ENCODE data around the gene FAM228B.
"Not testable (repeated sequence)": the region's sequence is repeated elsewhere in the genome, so short reads cannot be mapped to it uniquely, and the experiment has no call there.

The FAM228B gene

DNA sequence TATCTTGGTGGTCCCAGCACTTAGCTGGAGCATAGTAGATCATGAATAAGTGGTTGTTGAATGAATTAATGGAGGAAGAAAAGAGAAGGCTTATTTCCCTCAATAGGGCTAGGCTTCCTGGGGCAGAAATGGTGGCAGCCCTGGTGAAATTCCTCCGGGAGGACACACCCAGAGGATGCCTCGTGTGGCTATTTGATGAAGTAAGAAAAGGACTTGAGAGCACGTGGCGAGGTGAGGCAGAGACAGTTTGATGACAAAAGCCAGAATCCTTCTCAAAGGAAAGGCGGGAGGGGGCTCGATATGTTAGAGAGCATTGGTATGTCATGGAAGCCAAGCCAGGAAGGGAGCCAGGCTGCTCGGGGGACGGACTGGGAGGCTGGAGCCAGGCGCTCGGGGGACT, 66.3 kb downstream of the FAM228B start:
- DNase-seq (ENCODE audit: low read depth, low spot score), result no peak
- H3K4me3 ChIP-seq (ENCODE audit: low read length), result no peak overlapping the region

DNA sequence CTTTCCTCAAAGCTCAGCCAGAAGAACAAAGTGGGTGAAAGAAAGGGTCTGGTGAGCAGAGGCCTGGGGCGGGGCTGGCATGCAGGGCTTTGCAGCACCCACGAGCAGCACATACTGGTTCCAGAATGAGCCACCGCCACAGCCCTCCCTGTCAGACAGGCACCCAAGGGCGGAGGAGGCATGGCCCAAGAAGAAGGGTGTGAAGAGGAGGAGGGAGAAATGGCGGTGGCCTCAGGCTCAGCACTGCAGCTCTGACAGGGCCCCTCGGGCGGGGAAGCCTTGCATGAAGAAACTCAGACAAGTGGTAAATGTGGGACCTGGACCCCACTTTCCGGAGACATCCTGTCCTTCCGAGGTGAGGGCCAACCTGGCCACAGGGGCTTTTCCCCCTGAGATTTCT, 67.2 kb downstream of the FAM228B start:
- H3K4me3 ChIP-seq (ENCODE audit: low read length), result no peak overlapping the region
- DNase-seq (ENCODE audit: low read depth, low spot score), result no peak

DNA sequence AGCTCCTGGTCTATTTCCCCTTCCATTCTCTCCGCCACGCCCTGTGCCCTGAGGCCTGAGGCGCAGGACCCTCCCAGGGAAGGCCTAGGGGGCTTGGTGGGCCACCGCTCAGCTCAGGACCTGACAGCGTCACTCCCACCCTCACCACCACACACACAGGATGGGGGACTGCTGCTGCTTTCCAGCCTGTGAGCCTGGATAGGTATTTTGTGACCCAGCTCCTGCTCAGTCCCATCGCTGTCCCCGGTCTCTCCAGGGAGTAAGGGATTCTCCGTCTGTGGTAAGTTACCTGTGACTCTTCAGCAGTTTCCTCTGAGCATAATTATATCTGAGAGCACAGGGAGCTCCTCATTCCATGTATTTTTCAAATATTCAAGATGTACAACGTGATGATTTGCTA, 67.9 kb downstream of the FAM228B start:
- no peak for DNase-seq (ENCODE audit: low read depth, low spot score)
- no peak overlapping the region for H3K4me3 ChIP-seq (ENCODE audit: low read length)

- no peak overlapping the region for H3K4me3 ChIP-seq (ENCODE audit: low read length)
- DNase-seq (ENCODE audit: low read depth, low spot score), result no peak
Measured at GRCh38 chr2:24191848-24192247, 68.6 kb downstream of the FAM228B start.

DNA sequence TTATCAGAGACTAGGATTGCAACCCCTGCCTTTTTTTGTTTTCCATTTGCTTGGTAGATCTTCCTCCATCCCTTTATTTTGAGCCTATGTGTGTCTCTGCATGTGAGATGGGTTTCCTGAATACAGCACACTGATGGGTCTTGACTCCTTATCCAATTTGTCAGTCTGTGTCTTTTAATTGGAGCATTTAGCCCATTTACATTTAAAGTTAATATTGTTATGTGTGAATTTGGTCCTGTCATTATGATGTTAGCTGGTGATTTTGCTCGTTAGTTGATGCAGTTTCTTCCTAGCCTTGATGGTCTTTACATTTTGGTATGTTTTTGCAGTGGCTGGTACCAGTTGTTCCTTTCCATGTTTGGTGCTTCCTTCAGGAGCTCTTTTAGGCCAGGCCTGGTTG, 73.9 kb downstream of the FAM228B start:
- DNase-seq (ENCODE audit: low read depth, low spot score); H3K4me3 ChIP-seq (ENCODE audit: low read length): not testable (repeated sequence)

GRCh38 chr2:24199968-24200590, 76.8 kb downstream of the FAM228B start:
- H3K4me3 ChIP-seq (ENCODE audit: low read length), result no peak overlapping the region
- DNase-seq (ENCODE audit: low read depth, low spot score), result no peak

GRCh38 chr2:24200799-24201198, 77.5 kb downstream of the FAM228B start:
- DNase-seq (ENCODE audit: low read depth, low spot score), result no peak
- H3K4me3 ChIP-seq (ENCODE audit: low read length), result no peak overlapping the region

- H3K4me3 ChIP-seq (ENCODE audit: low read length), result no peak overlapping the region
- DNase-seq (ENCODE audit: low read depth, low spot score), result no peak
Measured at GRCh38 chr2:24203029-24203786, 79.9 kb downstream of the FAM228B start.

GRCh38 chr2:24203787-24204150, 80.5 kb downstream of the FAM228B start:
- no peak for DNase-seq (ENCODE audit: low read depth, low spot score)
- no peak overlapping the region for H3K4me3 ChIP-seq (ENCODE audit: low read length)

DNA sequence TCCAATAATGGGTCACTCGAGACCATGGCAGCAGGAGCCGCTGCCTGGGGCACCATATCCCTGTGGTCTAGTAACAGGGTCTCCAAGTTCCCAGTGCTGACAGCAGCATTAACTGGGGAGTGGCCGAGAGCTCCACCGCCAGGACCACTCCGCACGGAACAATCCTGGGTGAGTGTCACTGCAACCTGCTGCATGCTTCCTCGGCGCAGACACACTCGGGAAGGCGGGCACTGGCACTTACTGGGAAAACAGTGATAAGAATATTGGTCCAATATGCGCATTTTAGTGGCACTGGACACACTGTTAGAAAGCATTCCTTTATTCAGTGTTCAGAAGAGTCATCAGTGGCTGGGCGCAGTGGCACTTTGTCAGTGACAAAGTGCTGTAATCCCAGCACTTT, 81.2 kb downstream of the FAM228B start:
- no peak overlapping the region for H3K4me3 ChIP-seq (ENCODE audit: low read length)
- no peak for DNase-seq (ENCODE audit: low read depth, low spot score)

- no peak for DNase-seq (ENCODE audit: low read depth, low spot score)
- no peak overlapping the region for H3K4me3 ChIP-seq (ENCODE audit: low read length)
Measured at GRCh38 chr2:24205131-24205530, 81.9 kb downstream of the FAM228B start.

- DNase-seq (ENCODE audit: low read depth, low spot score), result peak; percentile 4
Measured at GRCh38 chr2:24206242-24206641, 83.0 kb downstream of the FAM228B start.

GRCh38 chr2:24206714-24207113, 83.4 kb downstream of the FAM228B start:
- DNase-seq (ENCODE audit: low read depth, low spot score), result no peak
- no peak overlapping the region for H3K4me3 ChIP-seq (ENCODE audit: low read length)

More at GRCh38 chr2:24206242-24206641, 83.0 kb downstream of the FAM228B start:
- H3K4me3 ChIP-seq (ENCODE audit: low read length), result no peak overlapping the region

GRCh38 chr2:24207359-24207758, 84.1 kb downstream of the FAM228B start:
- no peak overlapping the region for H3K4me3 ChIP-seq (ENCODE audit: low read length)
- no peak for DNase-seq (ENCODE audit: low read depth, low spot score)

DNA sequence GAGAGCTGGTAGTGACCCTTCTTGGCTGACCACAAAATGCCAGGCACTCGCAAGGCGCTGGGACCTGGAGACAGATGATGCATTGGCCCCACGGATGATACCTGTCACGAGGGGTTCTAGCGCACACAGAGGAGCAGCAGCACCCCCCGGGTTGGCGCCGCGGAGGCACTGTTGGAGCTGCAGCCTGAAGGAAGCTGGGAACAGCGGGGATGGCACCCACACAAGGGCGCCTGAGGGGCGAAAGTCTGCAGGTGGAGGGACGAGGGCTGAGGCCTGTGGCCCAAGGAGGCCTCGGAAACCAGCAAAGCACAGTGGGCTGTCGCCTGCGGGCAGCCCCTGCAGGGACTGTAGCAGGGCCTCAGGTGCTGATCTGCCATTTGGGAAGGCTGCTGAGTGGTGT, 85.2 kb downstream of the FAM228B start:
- no peak overlapping the region for H3K4me3 ChIP-seq (ENCODE audit: low read length)
- DNase-seq (ENCODE audit: low read depth, low spot score), result no peak

DNA sequence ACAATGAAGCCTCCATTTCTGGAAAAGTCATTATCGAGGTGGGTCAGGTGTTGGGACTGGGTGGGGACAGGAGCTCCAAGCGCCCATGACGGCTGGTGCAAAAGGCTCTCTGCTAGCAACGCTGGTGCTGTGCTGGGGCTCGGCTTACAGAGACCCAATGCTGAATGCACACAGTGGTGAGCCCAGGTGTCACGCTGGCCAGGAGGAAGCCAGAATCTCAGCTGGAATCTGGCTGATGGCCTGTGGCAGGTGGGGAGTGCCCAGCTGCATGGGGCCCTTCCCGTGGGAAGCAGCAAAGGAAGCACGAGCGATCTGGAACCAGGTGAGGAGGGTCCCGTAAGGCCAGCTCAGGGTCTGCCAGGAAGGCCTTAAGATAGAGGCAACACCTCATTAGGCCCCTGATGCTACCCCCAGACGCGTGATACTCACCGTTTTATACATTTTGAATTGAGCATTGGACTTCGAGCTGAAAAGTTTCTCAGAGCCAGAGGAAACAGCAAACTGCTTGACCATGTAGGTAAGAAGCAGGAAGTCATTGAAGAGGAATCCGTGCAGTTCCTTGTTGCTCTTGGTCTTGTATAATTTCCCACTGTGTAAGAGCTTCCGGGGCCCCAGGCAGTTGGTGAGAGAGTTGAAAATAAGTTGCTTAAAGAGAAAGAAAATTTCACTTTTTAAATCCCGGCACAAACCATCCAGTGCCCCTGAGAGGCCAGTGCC, 86.3 kb downstream of the FAM228B start:
- no peak overlapping the region for H3K4me3 ChIP-seq (ENCODE audit: low read length)
- DNase-seq (ENCODE audit: low read depth, low spot score), result no peak

GRCh38 chr2:24210106-24210455, 86.8 kb downstream of the FAM228B start:
- DNase-seq (ENCODE audit: low read depth, low spot score), result no peak
- H3K4me3 ChIP-seq (ENCODE audit: low read length), result no peak overlapping the region

DNA sequence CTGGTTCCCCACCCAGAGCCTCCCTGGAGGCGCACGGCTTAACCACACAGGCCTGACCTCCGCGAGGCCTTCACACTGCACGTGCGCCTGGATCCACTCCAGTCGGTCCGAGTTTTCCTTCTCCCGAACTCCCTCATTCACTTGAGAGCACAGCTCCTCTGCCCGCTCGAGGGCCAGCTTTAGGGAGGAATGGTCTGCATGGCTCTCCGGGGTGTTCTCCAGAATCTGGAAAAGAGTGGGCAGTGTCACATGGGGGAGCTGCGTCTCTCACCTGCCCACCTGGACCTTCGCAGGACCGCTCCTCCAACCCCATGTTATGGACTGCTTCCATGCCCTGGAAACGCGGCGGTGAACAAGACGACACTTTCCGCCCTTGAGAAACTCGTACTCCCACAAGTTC, 87.5 kb downstream of the FAM228B start:
- H3K4me3 ChIP-seq (ENCODE audit: low read length), result no peak overlapping the region
- no peak for DNase-seq (ENCODE audit: low read depth, low spot score)

GRCh38 chr2:24211408-24211807, 88.1 kb downstream of the FAM228B start:
- no peak overlapping the region for H3K4me3 ChIP-seq (ENCODE audit: low read length)
- DNase-seq (ENCODE audit: low read depth, low spot score), result no peak

GRCh38 chr2:24214880-24215279, 91.6 kb downstream of the FAM228B start:
- no peak for DNase-seq (ENCODE audit: low read depth, low spot score)

More at GRCh38 chr2:24214880-24215279, 91.6 kb downstream of the FAM228B start:
- no peak overlapping the region for H3K4me3 ChIP-seq (ENCODE audit: low read length)
